GM12891 (cell line): Measurements from ENCODE around the gene PTPRN2.

Experiments
- POLR2A ChIP-seq: IDR thresholded peaks from 2 replicates; pipeline ENCODE4 v1.6.1; 2011; ENCODE audit warnings: low read depth, low read length, control low read depth
- POLR2AphosphoS5 ChIP-seq: IDR thresholded peaks from 2 replicates; pipeline ENCODE4 v1.6.1; 2011; ENCODE audit warnings: low read depth, low read length, control low read depth
- POU2F2 ChIP-seq: IDR thresholded peaks from 2 replicates; pipeline ENCODE4 v1.6.1; 2011; ENCODE audit warnings: low read depth, mild to moderate bottlenecking, control low read depth, low read length, moderate library complexity
- SPI1 ChIP-seq: IDR thresholded peaks from 2 replicates; pipeline ENCODE4 v1.6.1; 2011; ENCODE audit warnings: low read depth, low read length, control low read depth
- TAF1 ChIP-seq: IDR thresholded peaks from 2 replicates; pipeline ENCODE4 v1.6.1; 2011; ENCODE audit warnings: low read depth, low read length, control low read depth

DNA sequence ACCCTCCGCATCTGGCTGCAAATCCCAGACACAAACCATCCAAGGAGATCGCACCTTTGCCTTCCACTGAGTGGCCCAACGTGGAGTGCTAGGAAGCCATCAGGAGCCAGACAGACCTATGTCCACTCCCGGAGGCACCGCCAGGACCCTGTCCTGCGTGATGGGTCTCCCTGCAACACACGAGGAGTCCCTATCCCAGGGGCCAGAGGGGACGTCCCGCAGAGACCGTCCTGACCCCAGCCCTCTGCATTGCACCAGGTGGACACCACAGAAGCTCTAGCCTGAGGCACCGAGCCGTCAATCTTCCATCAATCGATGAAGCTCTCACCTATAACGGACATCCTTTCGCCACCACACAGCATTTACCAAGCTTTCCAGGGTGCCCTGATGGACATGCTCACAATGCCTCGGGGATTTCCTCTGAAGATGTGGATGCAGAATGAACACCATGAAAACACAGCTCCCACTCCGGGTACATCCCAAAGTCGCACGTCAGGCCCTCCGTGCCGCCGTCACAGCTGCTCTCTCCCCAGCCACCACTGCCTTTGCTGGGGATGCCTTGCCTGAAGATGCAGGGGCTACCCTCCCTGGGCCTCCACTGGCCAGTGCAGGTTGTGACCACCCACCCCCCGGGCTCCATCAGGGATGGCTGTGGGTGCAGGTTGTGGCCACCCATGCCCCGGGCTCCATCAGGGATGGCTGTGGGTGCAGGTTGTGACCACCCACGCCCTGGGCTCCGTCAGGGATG lies 54.1 kb downstream of the PTPRN2 start:
- TF ChIP-seq POLR2A, result no peak
- no peak for TF ChIP-seq SPI1
- no peak for TF ChIP-seq TAF1
- no peak for TF ChIP-seq POLR2AphosphoS5
- TF ChIP-seq POU2F2, result no peak
